ENCODE data around the gene ZNRF3.

Gene ZNRF3

DNA sequence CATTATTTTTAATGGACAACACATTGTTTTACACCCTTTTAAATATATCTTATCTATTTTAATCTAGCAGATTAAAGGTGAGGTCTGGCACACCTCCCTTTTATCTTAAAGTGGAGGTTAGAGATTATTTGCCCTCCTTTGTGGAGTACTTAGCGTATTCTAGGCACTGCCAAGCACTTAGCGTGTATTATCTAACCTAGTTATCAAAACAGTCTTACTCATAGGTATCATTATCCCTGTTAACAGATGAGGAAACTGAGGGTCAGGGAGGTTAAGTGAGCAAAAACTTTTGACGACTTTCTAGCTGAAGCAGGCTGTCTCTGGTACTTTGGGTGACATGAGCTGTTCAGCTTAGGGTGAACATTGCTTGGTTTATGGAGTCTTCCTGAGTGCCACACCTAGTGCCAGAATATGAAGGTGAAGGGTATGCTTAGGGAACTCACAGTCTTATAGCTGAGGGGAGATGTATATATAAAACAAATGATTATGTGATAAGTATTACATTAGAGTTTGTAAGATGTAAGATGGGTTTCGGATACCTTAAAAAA, 55.0 kb downstream of the ZNRF3 start:
- H3K4me2 ChIP-seq (ENCODE audit: low read length, poor library complexity, severe bottlenecking): no peak overlapping the region
- no peak overlapping the region for H3K9ac ChIP-seq (ENCODE audit: low read length)
- no peak overlapping the region for H2AK5ac ChIP-seq (ENCODE audit: low read length, severe bottlenecking)
- H4K8ac ChIP-seq (ENCODE audit: low read length): no peak overlapping the region
- no peak for DNase-seq
- no peak overlapping the region for H2BK120ac ChIP-seq (ENCODE audit: low read depth, low read length)
- no peak overlapping the region for H3K18ac ChIP-seq (ENCODE audit: low read depth in 1 of 2, low read length in 2 of 2)
- peaks cover 0 to 3% of the 10 kb centered on the region in 2 experiments for H3K36me3 ChIP-seq (ENCODE audit: control insufficient read depth in 1 of 2, insufficient read depth in 2 of 2, low read depth in 1 of 2, low read length in 2 of 2)
- H2BK5ac ChIP-seq (ENCODE audit: low read depth, low read length, poor library complexity, severe bottlenecking): no peak overlapping the region
- peaks cover 50% of the 10 kb centered on the region for H3K79me1 ChIP-seq (replicated peaks; ENCODE audit: low read length, poor library complexity, severe bottlenecking)
- H3K4me3 ChIP-seq (ENCODE audit: insufficient read depth in 1 of 2, low read depth in 1 of 2, low read length in 2 of 2): no peak overlapping the region
- no peaks in the 10 kb centered on the region for H3K27me3 ChIP-seq (ENCODE audit: control insufficient read depth in 1 of 2, insufficient read depth in 1 of 2, low read length in 2 of 2)
- H3K14ac ChIP-seq (ENCODE audit: low read length in 2 of 2): no peak overlapping the region
- no peak overlapping the region for H3K23ac ChIP-seq (ENCODE audit: low read length in 2 of 2)
- peaks cover 7% of the 10 kb centered on the region for H3K4me1 ChIP-seq (ENCODE audit: control insufficient read depth, insufficient read depth, low read depth, low read length)
- H2AFZ ChIP-seq (ENCODE audit: low read depth, low read length): no peak overlapping the region
- no peak overlapping the region for H2BK15ac ChIP-seq (ENCODE audit: low read depth, poor library complexity, severe bottlenecking)
- WGBS: 58% methylated on average over 2 of the region's 4 CpGs
- H2BK12ac ChIP-seq (ENCODE audit: low read length in 2 of 2): no peak overlapping the region
- H3K27ac ChIP-seq (ENCODE audit: low read length, poor library complexity, severe bottlenecking): no peak overlapping the region
- H4K91ac ChIP-seq (ENCODE audit: low read length): no peak overlapping the region
- H3K4ac ChIP-seq (ENCODE audit: low read depth in 1 of 2, low read length in 2 of 2): no peak overlapping the region
- no peaks in the 10 kb centered on the region for H3K9me3 ChIP-seq (ENCODE audit: control insufficient read depth, low read length)

DNA sequence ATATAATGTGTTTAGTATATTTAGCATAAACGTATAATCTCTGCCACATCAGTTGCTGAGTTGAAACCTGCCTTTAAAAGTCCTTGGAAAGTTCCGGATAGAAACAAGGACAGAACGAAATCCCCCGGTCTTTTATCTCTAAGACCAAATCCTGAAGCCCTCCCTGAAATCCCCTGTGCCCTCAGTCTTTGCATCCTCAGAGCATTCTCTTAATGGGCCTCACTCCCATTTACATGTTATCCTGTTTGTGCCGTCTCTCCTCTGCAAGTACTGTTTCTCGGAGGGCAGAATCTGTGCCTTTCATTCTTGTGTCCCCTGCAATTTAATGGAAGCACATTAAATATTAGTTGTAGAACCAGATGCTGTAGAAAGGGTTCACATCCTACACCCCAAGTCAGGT, 56.0 kb downstream of the ZNRF3 start:
- no peak overlapping the region for H3K4ac ChIP-seq (ENCODE audit: low read depth in 1 of 2, low read length in 2 of 2)
- no peak overlapping the region for H2BK15ac ChIP-seq (ENCODE audit: low read depth, poor library complexity, severe bottlenecking)
- no peaks in the 10 kb centered on the region for H3K9me3 ChIP-seq (ENCODE audit: control insufficient read depth, low read length)
- H2BK120ac ChIP-seq (ENCODE audit: low read depth, low read length): no peak overlapping the region
- peaks cover 47% of the 10 kb centered on the region for H3K79me1 ChIP-seq (replicated peaks; ENCODE audit: low read length, poor library complexity, severe bottlenecking)
- H3K27me3 ChIP-seq (ENCODE audit: control insufficient read depth in 1 of 2, insufficient read depth in 1 of 2, low read length in 2 of 2): no peaks in the 10 kb centered on the region
- no peak overlapping the region for H2BK5ac ChIP-seq (ENCODE audit: low read depth, low read length, poor library complexity, severe bottlenecking)
- peaks cover 7% of the 10 kb centered on the region for H3K4me1 ChIP-seq (ENCODE audit: control insufficient read depth, insufficient read depth, low read depth, low read length)
- H3K27ac ChIP-seq (ENCODE audit: low read length, poor library complexity, severe bottlenecking): no peak overlapping the region
- H3K23ac ChIP-seq (ENCODE audit: low read length in 2 of 2): no peak overlapping the region
- H4K91ac ChIP-seq (ENCODE audit: low read length): no peak overlapping the region
- no peak overlapping the region for H3K4me2 ChIP-seq (ENCODE audit: low read length, poor library complexity, severe bottlenecking)
- no peak overlapping the region for H2BK12ac ChIP-seq (ENCODE audit: low read length in 2 of 2)
- no peak overlapping the region for H3K14ac ChIP-seq (ENCODE audit: low read length in 2 of 2)
- peaks cover 0 to 3% of the 10 kb centered on the region in 2 experiments for H3K36me3 ChIP-seq (ENCODE audit: control insufficient read depth in 1 of 2, insufficient read depth in 2 of 2, low read depth in 1 of 2, low read length in 2 of 2)
- 83% methylated on average over 5 of the region's 6 CpGs for WGBS
- H2AFZ ChIP-seq (ENCODE audit: low read depth, low read length): no peak overlapping the region
- DNase-seq: no peak
- no peak overlapping the region for H4K8ac ChIP-seq (ENCODE audit: low read length)
- H3K9ac ChIP-seq (ENCODE audit: low read length): no peak overlapping the region
- no peak overlapping the region for H3K18ac ChIP-seq (ENCODE audit: low read depth in 1 of 2, low read length in 2 of 2)
- no peak overlapping the region for H3K4me3 ChIP-seq (ENCODE audit: insufficient read depth in 1 of 2, low read depth in 1 of 2, low read length in 2 of 2)
- no peak overlapping the region for H2AK5ac ChIP-seq (ENCODE audit: low read length, severe bottlenecking)

DNA sequence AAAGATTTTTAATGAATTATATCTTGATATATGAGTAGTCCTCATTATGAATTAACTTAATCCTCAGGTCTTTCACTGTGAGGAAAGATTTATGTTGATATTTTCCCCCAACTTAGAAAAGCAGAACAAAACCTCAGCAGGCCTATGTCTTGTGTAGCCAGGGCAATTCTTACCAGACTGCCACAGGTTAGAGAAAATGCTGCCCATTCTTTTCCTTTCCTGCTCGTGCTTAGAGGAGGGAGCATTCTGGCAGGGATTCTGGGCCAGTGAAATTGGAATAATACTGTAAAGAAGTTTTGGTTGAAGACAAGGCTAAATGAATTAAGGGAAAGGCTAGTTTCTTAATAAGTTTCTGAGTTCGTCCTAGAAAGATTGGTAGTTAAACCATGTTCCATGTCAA, 56.6 kb downstream of the ZNRF3 start:
- no peak overlapping the region for H3K9ac ChIP-seq (ENCODE audit: low read length)
- H4K8ac ChIP-seq (ENCODE audit: low read length): no peak overlapping the region
- H3K79me1 ChIP-seq (replicated peaks; ENCODE audit: low read length, poor library complexity, severe bottlenecking): peaks cover 45% of the 10 kb centered on the region
- no peak overlapping the region for H3K23ac ChIP-seq (ENCODE audit: low read length in 2 of 2)
- no peak for DNase-seq
- no peak overlapping the region for H2BK12ac ChIP-seq (ENCODE audit: low read length in 2 of 2)
- no peak overlapping the region for H3K4ac ChIP-seq (ENCODE audit: low read depth in 1 of 2, low read length in 2 of 2)
- H4K91ac ChIP-seq (ENCODE audit: low read length): no peak overlapping the region
- no peak overlapping the region for H2AFZ ChIP-seq (ENCODE audit: low read depth, low read length)
- H3K27me3 ChIP-seq (ENCODE audit: control insufficient read depth in 1 of 2, insufficient read depth in 1 of 2, low read length in 2 of 2): no peaks in the 10 kb centered on the region
- peaks cover 0 to 3% of the 10 kb centered on the region in 2 experiments for H3K36me3 ChIP-seq (ENCODE audit: control insufficient read depth in 1 of 2, insufficient read depth in 2 of 2, low read depth in 1 of 2, low read length in 2 of 2)
- no peak overlapping the region for H2BK120ac ChIP-seq (ENCODE audit: low read depth, low read length)
- H3K27ac ChIP-seq (ENCODE audit: low read length, poor library complexity, severe bottlenecking): no peak overlapping the region
- H2BK5ac ChIP-seq (ENCODE audit: low read depth, low read length, poor library complexity, severe bottlenecking): no peak overlapping the region
- no peak overlapping the region for H3K18ac ChIP-seq (ENCODE audit: low read depth in 1 of 2, low read length in 2 of 2)
- WGBS: 71% methylated on average over 2 of the region's 2 CpGs
- H3K9me3 ChIP-seq (ENCODE audit: control insufficient read depth, low read length): no peaks in the 10 kb centered on the region
- peaks cover 7% of the 10 kb centered on the region for H3K4me1 ChIP-seq (ENCODE audit: control insufficient read depth, insufficient read depth, low read depth, low read length)
- no peak overlapping the region for H3K4me2 ChIP-seq (ENCODE audit: low read length, poor library complexity, severe bottlenecking)
- no peak overlapping the region for H3K14ac ChIP-seq (ENCODE audit: low read length in 2 of 2)
- no peak overlapping the region for H3K4me3 ChIP-seq (ENCODE audit: insufficient read depth in 1 of 2, low read depth in 1 of 2, low read length in 2 of 2)
- H2BK15ac ChIP-seq (ENCODE audit: low read depth, poor library complexity, severe bottlenecking): no peak overlapping the region
- no peak overlapping the region for H2AK5ac ChIP-seq (ENCODE audit: low read length, severe bottlenecking)

DNA sequence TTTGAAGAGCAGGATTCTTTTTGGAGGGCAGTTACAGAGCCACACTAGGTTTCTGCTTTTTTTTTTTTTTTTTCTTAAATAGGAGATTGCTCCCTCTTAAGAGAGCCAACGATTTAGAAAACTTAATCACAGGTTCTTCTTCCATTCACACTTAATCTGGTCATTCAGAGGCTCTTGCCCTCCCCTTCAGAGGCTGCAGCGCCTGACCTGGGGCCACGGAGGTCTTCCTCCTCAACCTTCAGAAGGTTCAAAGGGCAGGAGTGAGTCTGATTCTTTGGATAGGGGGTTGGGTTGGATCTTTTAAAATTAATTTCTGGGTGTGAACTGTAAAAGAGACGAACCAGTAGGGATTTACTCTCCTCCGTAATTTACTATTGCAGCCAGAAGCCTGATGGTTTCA, 57.1 kb downstream of the ZNRF3 start:
- no peak overlapping the region for H2BK120ac ChIP-seq (ENCODE audit: low read depth, low read length)
- DNase-seq: no peak
- H3K4me1 ChIP-seq (ENCODE audit: control insufficient read depth, insufficient read depth, low read depth, low read length): peaks cover 7% of the 10 kb centered on the region
- no peak overlapping the region for H2AK5ac ChIP-seq (ENCODE audit: low read length, severe bottlenecking)
- no peak overlapping the region for H4K91ac ChIP-seq (ENCODE audit: low read length)
- no peak overlapping the region for H3K18ac ChIP-seq (ENCODE audit: low read depth in 1 of 2, low read length in 2 of 2)
- no peak overlapping the region for H3K27ac ChIP-seq (ENCODE audit: low read length, poor library complexity, severe bottlenecking)
- peaks cover 0 to 3% of the 10 kb centered on the region in 2 experiments for H3K36me3 ChIP-seq (ENCODE audit: control insufficient read depth in 1 of 2, insufficient read depth in 2 of 2, low read depth in 1 of 2, low read length in 2 of 2)
- H4K8ac ChIP-seq (ENCODE audit: low read length): no peak overlapping the region
- no peak overlapping the region for H3K4me2 ChIP-seq (ENCODE audit: low read length, poor library complexity, severe bottlenecking)
- no peak overlapping the region for H2BK5ac ChIP-seq (ENCODE audit: low read depth, low read length, poor library complexity, severe bottlenecking)
- H3K9ac ChIP-seq (ENCODE audit: low read length): no peak overlapping the region
- no peak overlapping the region for H2BK15ac ChIP-seq (ENCODE audit: low read depth, poor library complexity, severe bottlenecking)
- H3K9me3 ChIP-seq (ENCODE audit: control insufficient read depth, low read length): no peaks in the 10 kb centered on the region
- no peak overlapping the region for H3K14ac ChIP-seq (ENCODE audit: low read length in 2 of 2)
- WGBS: 66% methylated on average over 3 of the region's 5 CpGs
- H3K4ac ChIP-seq (ENCODE audit: low read depth in 1 of 2, low read length in 2 of 2): no peak overlapping the region
- no peak overlapping the region for H3K23ac ChIP-seq (ENCODE audit: low read length in 2 of 2)
- no peak overlapping the region for H2BK12ac ChIP-seq (ENCODE audit: low read length in 2 of 2)
- no peak overlapping the region for H2AFZ ChIP-seq (ENCODE audit: low read depth, low read length)
- H3K79me1 ChIP-seq (replicated peaks; ENCODE audit: low read length, poor library complexity, severe bottlenecking): peaks cover 40% of the 10 kb centered on the region
- H3K27me3 ChIP-seq (ENCODE audit: control insufficient read depth in 1 of 2, insufficient read depth in 1 of 2, low read length in 2 of 2): no peaks in the 10 kb centered on the region
- H3K4me3 ChIP-seq (ENCODE audit: insufficient read depth in 1 of 2, low read depth in 1 of 2, low read length in 2 of 2): no peak overlapping the region
